ENCODE results near the gene NKAIN2.

DNA sequence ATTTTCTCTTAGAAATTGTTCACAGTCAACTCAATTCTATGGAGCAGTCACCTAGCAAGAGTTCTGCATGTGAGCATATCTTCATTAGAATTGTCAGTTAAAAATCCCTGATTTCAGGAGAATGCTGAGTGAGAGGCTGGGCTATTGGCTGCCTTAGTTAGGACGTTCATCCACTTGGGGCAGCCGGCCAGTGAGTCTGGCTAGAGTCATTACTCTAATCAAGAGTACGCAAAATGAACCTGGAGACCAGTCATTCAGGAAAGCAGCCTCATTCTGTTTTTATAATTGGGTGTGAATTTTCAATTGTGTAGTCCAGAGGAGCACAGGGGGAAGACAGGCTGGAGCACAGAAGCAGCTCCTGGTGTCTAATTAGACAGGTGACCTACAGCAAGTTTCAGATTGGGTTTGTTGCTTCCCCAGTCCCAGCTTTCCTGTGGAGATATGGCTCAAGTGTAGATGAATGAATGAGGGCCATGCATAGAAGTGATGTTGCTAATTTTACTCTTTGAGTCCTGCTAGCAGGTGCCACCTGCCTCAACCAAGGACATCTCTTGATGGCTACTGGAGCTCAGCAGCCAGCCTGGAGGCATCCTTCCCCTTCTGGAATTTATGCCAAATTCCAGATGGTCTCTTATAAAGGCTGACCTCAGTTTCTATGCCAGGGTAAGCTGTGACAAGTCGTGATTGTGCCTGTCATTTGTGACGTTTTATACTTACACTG is 265.7 kb downstream of the NKAIN2 start:
- TF ChIP-seq, protein P1, sequence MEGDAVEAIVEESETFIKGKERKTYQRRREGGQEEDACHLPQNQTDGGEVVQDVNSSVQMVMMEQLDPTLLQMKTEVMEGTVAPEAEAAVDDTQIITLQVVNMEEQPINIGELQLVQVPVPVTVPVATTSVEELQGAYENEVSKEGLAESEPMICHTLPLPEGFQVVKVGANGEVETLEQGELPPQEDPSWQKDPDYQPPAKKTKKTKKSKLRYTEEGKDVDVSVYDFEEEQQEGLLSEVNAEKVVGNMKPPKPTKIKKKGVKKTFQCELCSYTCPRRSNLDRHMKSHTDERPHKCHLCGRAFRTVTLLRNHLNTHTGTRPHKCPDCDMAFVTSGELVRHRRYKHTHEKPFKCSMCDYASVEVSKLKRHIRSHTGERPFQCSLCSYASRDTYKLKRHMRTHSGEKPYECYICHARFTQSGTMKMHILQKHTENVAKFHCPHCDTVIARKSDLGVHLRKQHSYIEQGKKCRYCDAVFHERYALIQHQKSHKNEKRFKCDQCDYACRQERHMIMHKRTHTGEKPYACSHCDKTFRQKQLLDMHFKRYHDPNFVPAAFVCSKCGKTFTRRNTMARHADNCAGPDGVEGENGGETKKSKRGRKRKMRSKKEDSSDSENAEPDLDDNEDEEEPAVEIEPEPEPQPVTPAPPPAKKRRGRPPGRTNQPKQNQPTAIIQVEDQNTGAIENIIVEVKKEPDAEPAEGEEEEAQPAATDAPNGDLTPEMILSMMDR (IDR thresholded peaks at IDR 0.05; ENCODE audit: insufficient read depth, low read length, poor library complexity, severe bottlenecking), result no peak
- TF ChIP-seq EZH2phosphoT487 (conservative IDR thresholded peaks at IDR 0.05; ENCODE audit: low read length), result no peak
